ENCODE measurements around the gene KLF16. TPM values are rescaled to one million over a fixed set of nuclear protein-coding genes. Genes with fewer than 3 reads are reported as not detected.
A peak's percentile ranks its signal among the peaks of the same experiment; 100 is the strongest.
"Not testable (repeated sequence)": the region's sequence is repeated elsewhere in the genome, so short reads cannot be mapped to it uniquely, and the experiment has no call there.

The KLF16 gene
- total and polyA plus RNA-seq, 3 donors from 2014 or later, result 13.3 to 26.5 (median 14.7) TPM

DNA sequence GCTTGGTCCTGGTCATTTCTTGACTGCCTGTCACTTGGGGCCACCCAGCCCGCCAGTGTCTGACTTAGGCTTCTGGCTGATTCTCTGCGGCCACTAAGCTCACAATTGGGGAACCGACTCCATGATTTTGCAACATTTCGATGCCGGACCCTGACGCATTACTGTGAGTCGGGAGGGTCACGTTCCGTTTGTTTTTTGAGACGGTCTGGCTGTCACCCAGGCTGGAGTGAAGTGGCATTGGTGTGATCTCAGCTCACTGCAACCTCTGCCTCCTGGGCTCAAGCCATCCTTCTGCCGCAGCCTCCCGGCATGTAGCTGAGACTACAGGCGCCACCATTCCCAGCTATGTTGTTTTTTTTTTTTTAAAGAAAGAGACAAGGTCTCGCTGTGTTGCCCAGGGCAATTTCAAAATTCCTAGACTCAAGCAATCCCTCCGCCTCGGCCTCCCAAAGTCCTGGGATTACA is 38.6 kb upstream of the KLF16 start:
- WGBS, 2 donors, result 85 to 90% methylated on average over 16 of the region's 16 CpGs
- no peak overlapping the region for H3K4me3 ChIP-seq
- no peaks in the 10 kb centered on the region for H3K36me3 ChIP-seq (ENCODE audit: low read depth, missing control alignments)
- H3K27me3 ChIP-seq, result no peaks in the 10 kb centered on the region
- TF ChIP-seq, protein P1, sequence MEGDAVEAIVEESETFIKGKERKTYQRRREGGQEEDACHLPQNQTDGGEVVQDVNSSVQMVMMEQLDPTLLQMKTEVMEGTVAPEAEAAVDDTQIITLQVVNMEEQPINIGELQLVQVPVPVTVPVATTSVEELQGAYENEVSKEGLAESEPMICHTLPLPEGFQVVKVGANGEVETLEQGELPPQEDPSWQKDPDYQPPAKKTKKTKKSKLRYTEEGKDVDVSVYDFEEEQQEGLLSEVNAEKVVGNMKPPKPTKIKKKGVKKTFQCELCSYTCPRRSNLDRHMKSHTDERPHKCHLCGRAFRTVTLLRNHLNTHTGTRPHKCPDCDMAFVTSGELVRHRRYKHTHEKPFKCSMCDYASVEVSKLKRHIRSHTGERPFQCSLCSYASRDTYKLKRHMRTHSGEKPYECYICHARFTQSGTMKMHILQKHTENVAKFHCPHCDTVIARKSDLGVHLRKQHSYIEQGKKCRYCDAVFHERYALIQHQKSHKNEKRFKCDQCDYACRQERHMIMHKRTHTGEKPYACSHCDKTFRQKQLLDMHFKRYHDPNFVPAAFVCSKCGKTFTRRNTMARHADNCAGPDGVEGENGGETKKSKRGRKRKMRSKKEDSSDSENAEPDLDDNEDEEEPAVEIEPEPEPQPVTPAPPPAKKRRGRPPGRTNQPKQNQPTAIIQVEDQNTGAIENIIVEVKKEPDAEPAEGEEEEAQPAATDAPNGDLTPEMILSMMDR (IDR thresholded peaks at IDR 0.05), result no peak
- peak overlapping the region in 1 of 2 donors; percentile 92 for H3K27ac ChIP-seq
- intact Hi-C loops (cut with DNase I; ENCODE audit: low total_unique reads), result no loop called here
- H3K9me3 ChIP-seq, result no peaks in the 10 kb centered on the region
- no peak for DNase-seq
- peaks cover 20% of the 10 kb centered on the region for H3K4me1 ChIP-seq

DNA sequence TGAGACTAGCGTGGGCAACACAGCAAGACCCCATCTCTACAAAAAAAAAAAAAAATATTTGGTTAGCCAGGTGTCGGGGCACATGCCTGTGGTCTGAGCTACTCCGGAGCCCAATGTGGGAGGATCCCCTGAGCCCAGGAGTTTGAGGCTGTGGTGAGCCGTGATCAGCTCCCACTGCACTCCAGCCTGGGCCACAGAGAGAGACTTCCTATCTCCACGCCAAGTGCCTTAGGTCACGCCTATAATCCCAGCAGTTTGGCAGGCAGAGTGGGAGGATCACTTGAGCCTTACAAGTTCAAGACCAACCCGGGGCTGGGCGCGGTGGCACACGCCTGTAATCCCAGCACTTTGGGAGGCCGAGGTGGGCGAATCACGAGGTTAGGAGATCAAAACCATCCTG is 33.1 kb upstream of the KLF16 start:
- intact Hi-C loops (cut with DNase I; ENCODE audit: low total_unique reads), result no loop called here
- H3K27ac ChIP-seq, result no peak overlapping the region
- no peak for TF ChIP-seq POLR2A (IDR thresholded peaks at IDR 0.05)
- TF ChIP-seq, protein P1 (IDR thresholded peaks at IDR 0.05), result no peak
- no peaks in the 10 kb centered on the region for H3K9me3 ChIP-seq
- no peak overlapping the region for H3K4me3 ChIP-seq
- no peaks in the 10 kb centered on the region for H3K27me3 ChIP-seq
- peaks cover 10% of the 10 kb centered on the region for H3K4me1 ChIP-seq
- WGBS, 2 donors, result 85 to 95% methylated on average over 13 of the region's 13 CpGs
- DNase-seq, result no peak
- H3K36me3 ChIP-seq (ENCODE audit: low read depth, missing control alignments), result no peaks in the 10 kb centered on the region

DNA sequence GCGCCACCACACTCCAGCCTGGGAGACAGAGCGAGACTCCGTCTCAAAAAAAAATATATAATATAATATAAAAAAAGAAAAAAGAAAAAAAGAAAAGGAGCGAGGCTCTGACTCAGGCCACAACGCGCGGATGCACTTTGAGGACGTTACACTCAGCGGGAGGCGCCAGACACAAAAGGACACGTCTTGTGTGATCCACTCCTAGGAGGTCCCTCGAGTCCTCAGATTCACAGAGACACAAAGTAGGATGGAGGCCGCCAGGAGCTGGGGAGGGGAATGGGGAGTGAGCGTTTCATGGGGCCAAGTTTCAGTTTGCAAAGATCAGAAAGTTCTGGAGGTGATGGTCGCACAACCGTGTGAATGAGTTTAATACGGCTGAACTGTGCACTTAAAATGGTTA is 30.4 kb upstream of the KLF16 start:
- 72 to 82% methylated on average over 17 of the region's 17 CpGs for WGBS, 2 donors
- H3K4me1 ChIP-seq, result peaks cover 10% of the 10 kb centered on the region
- H3K9me3 ChIP-seq, result no peaks in the 10 kb centered on the region
- H3K27me3 ChIP-seq, result no peaks in the 10 kb centered on the region
- H3K36me3 ChIP-seq (ENCODE audit: low read depth, missing control alignments), result no peaks in the 10 kb centered on the region
- no peak for DNase-seq
- intact Hi-C loops (cut with DNase I; ENCODE audit: low total_unique reads), result no loop called here
- no peak overlapping the region for H3K4me3 ChIP-seq
- no peak for TF ChIP-seq POLR2A (IDR thresholded peaks at IDR 0.05)
- H3K27ac ChIP-seq, result no peak overlapping the region

DNA sequence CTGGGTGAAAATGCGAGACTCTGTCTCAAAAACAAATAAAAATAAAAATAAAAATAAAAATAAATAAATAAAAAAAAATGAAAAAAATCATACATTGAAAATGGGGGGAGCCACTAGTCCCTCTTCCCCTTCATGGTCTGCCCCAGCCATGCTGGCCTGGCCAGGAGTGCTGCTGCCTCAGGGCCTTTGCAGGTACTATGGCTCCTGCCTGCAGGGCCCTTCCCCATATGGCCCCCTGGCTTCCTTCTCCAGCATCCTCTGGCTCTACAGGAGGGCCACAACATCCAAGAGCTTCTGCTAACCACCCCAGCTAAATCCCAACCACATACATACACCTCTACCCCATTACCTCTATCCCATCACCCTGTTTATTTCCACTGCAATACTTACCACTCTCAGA is 26.5 kb upstream of the KLF16 start:
- intact Hi-C loops (cut with DNase I; ENCODE audit: low total_unique reads), result no loop called here
- H3K27me3 ChIP-seq, result no peaks in the 10 kb centered on the region
- WGBS, 2 donors, result 92% methylated on average over 1 of the region's 1 CpG
- H3K9me3 ChIP-seq, result no peaks in the 10 kb centered on the region
- H3K4me3 ChIP-seq, result no peak overlapping the region
- TF ChIP-seq POLR2A (IDR thresholded peaks at IDR 0.05), result no peak
- TF ChIP-seq, protein P1 (IDR thresholded peaks at IDR 0.05), result no peak
- H3K36me3 ChIP-seq (ENCODE audit: low read depth, missing control alignments), result no peaks in the 10 kb centered on the region
- DNase-seq, result no peak
- peaks cover 12% of the 10 kb centered on the region for H3K4me1 ChIP-seq
- H3K27ac ChIP-seq, result no peak overlapping the region

DNA sequence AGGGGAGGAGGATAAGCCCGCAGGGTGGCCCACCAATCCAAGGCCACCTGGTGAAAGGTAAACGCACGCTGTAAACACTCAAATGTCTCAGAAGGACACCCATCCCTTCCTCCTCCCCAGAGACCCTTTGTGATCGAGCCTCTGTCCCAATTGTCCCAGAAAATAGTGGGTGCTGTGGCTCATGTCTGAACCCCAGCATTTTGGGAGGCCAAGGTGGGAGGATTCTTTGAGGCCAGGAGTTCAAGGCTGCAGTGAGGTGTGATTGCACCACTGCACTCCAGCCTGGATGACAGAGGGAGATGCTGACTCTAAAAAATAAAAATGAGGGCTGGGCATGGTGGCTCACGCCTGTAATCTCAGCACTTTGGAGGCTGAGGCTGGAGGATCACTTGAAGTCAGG is 25.0 kb upstream of the KLF16 start:
- Histone ChIP-seq H3K9me3 (no peaks in the 10 kb centered on the region), H3K27me3 (no peaks in the 10 kb centered on the region), H3K4me3 (no peak overlapping the region), H3K36me3 (ENCODE audit: low read depth, missing control alignments) (no peaks in the 10 kb centered on the region), H3K27ac (peak overlapping the region in 1 of 2 donors; percentile 78), H3K4me1 (peaks cover 24% of the 10 kb centered on the region)
- TF ChIP-seq, protein P1 (IDR thresholded peaks at IDR 0.05), result no peak
- TF ChIP-seq POLR2A (IDR thresholded peaks at IDR 0.05), result no peak
- intact Hi-C loops (cut with DNase I; ENCODE audit: low total_unique reads), result no loop called here
- 77 to 83% methylated on average over 5 of the region's 5 CpGs for WGBS, 2 donors
- no peak for DNase-seq

DNA sequence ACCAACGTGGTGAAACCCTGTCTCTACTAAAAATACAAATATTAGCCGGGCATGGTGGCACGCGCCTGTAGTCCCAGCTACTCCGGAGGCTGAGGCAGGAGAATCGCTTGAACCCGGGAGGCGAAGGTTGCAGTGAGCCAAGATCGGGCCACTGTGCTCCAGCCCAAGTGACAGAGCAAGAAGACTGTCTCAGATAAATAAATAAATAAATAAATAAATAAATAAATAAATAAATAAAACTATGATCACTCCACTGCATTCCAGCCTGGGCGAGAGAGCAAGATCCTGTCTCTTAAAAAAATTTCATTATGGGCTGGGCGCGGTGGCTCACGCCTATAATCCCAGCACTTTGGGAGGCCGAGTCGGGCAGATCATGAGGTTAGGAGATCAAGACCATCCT is 23.0 kb upstream of the KLF16 start:
- Histone ChIP-seq H3K27ac (peak overlapping the region in 1 of 2 donors; percentile 78), H3K4me1 (peaks cover 36% of the 10 kb centered on the region)
- H3K9me3 ChIP-seq; H3K36me3 ChIP-seq (ENCODE audit: low read depth, missing control alignments); H3K27me3 ChIP-seq; intact Hi-C loops (cut with DNase I; ENCODE audit: low total_unique reads); H3K4me3 ChIP-seq; DNase-seq: not testable (repeated sequence)
- WGBS, 2 donors, result 94% methylated on average over 15 of the region's 15 CpGs

All from testis (tissue), 3 donors.